Endometrium (tissue), 2 donors: ENCODE data around the gene STK38L.

Experiments used
- FAIRE-seq: peaks from 2 replicates; lab custom pipeline; 2012; peaks lifted over from hg19 to GRCh38; lab: Jason Lieb, UNC
- donor health status: control.
- donor health status: control.

STK38L gene

DNA sequence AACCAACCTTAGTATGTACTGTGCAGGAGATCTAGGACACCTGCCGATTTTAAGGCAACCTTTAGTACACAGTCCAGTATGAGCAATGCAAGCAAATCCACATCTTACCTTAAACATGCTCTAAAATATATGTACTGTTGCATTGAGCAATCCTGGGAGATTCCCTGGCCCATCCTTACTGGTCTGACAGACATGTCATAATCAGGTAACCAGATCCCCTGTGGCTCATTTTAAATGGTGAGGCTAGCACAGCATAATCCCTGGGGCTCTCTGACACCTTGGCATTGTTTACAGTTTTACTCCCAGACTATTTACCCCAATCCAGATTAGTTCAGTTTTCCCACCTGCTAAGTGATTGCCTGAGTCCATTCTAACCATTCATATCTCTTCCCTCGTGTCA is 103.7 kb downstream of the STK38L start:
- FAIRE-seq: no peak

DNA sequence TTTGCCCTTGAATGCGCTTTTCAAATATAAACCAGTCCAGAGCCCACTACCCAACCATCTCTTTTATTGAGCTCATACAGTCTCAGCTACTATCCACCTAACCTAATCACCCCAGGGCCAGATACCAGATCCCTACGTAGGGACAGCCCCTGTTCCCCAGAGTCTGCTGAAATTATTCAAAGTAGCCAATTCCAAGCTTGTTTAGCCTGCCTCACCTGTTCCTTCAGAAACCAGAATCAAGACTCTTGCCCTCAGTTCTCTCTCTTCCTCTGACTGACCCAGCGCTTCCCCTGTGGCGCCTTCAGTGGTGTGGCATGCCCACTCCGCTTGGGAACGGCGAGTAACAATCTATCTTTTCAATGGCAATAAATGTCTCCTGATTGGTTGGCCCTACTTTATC is 107.4 kb downstream of the STK38L start:
- FAIRE-seq: no peak

DNA sequence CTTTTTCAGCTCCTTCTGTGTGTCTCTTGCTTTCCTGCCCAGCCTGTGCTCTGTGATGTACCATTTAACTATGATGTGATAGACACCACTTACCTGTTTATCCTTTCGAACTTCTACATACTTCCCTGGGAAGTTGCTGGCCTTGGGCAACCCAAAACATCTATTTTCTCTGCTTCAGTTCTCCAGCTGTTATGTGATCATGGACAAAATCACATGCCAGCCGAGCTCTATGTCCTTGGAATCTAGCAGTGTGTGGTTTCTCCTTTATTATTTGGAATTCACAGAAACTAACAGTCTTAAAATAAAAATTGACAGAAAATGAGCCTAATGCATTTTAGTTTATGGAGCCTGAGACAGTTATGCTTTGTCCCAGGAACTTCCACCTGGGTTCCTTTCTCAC is 111.4 kb downstream of the STK38L start:
- FAIRE-seq: no peak

GRCh38 chr12:27355979-27356378 is 111.9 kb downstream of the STK38L start:
- FAIRE-seq: no peak

- FAIRE-seq: no peak
These were observed 115.7 kb downstream of the STK38L start for GRCh38 chr12:27359578-27360340.

DNA sequence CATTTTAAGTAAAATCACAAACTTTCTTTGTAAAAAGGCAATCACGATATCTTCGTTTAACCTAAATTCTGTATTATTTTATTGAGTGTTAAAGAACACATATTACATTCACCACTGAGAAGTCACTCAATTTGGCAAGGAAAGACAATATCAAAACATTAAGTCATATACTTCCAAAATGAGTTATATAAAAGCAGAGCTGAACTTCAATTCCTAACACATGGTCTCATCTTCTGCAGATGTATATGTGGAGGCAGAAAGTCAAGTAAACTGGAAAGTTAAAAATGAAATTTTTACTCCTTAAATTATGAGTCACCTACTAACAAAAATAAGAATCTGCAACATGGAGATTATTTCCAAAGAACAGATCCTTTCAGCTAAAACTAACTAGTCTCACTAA is 117.3 kb downstream of the STK38L start:
- no peak for FAIRE-seq

DNA sequence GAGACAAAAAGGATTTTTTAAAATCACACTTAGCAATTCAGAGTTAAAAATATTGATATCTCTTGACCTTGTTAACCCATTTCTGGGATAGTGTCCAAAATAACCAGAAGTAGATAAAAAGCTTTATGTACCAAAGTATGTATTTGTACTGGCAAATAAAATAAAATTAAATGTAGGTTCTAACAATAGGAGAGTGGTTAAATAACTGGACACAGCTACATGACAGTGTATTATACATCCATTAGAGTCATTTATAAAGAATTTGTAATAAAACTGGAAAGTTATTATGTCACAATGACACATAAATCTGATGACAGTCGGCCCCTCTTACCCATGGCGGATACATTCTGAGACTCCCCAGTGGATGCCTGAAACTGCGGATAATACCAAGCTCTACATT is 122.5 kb downstream of the STK38L start:
- no peak for FAIRE-seq

- FAIRE-seq: no peak
These were observed 123.0 kb downstream of the STK38L start for GRCh38 chr12:27367078-27367477.
